GM23338 (cell line): ENCODE measurements around the gene SERINC1. TPM values are rescaled to one million over a fixed set of nuclear protein-coding genes. Genes with fewer than 3 reads are reported as not detected.
"Not testable (repeated sequence)": the region's sequence is repeated elsewhere in the genome, so short reads cannot be mapped to it uniquely, and the experiment has no call there.

ENCODE experiments used
- ATAC-seq: fragments of 200-7000 bp; cut with Tn5 transposase; 3 replicates; pipeline ENCODE4 v1.9.1; 2020
- DNase-seq: peaks from one replicate; pipeline ENCODE4 v3.0.0-alpha.2; 2015; ENCODE audit warnings: low spot score
- H2AFZ ChIP-seq: fragments of 200-600 bp; sonication (generic); 2 replicates; pipeline ENCODE4 v1.8.0; 2016; ENCODE audit warnings: antibody characterized with exemption, mild to moderate bottlenecking, moderate library complexity
- H3F3A ChIP-seq: fragments of 200-600 bp; sonication (generic); replicated peaks from 2 replicates; pipeline ENCODE4 v1.8.0; 2017; ENCODE audit warnings: antibody characterized with exemption, mixed run types, low read depth
- H3K27ac ChIP-seq: fragments of 200-600 bp; sonication (generic); 2 replicates; pipeline ENCODE4 v1.6.1; 2016; ENCODE audit warnings: low read depth
- H3K27me3 ChIP-seq: fragments of 200-600 bp; sonication (generic); 2 replicates; pipeline ENCODE4 v1.8.0; 2016; ENCODE audit warnings: mild to moderate bottlenecking, mixed run types, moderate library complexity; ENCODE audit not compliant: insufficient read depth
- H3K36me3 ChIP-seq: fragments of 200-600 bp; sonication (generic); 2 replicates; pipeline ENCODE4 v1.8.0; 2016; ENCODE audit warnings: mild to moderate bottlenecking; ENCODE audit not compliant: insufficient read depth
- H3K4me1 ChIP-seq: fragments of 200-600 bp; sonication (generic); 2 replicates; pipeline ENCODE4 v1.8.0; 2016; ENCODE audit warnings: mild to moderate bottlenecking, moderate library complexity; ENCODE audit not compliant: insufficient read depth
- H3K4me2 ChIP-seq: fragments of 200-600 bp; sonication (generic); 2 replicates; pipeline ENCODE4 v1.7.1; 2017; ENCODE audit warnings: mixed run types
- H3K4me3 ChIP-seq: fragments of 200-600 bp; sonication (generic); 2 replicates; pipeline ENCODE4 v1.6.1; 2016; ENCODE audit warnings: mixed run types
- H3K79me2 ChIP-seq: fragments of 200-600 bp; sonication (generic); replicated peaks from 2 replicates; pipeline ENCODE4 v1.8.0; 2017; ENCODE audit warnings: mild to moderate bottlenecking; ENCODE audit not compliant: insufficient read depth
- H3K9me2 ChIP-seq: fragments of 200-600 bp; sonication (generic); 2 replicates; pipeline ENCODE4 v1.8.0; 2017; ENCODE audit not compliant: insufficient read depth
- H4K20me1 ChIP-seq: fragments of 200-600 bp; sonication (generic); replicated peaks from 2 replicates; pipeline ENCODE4 v1.8.0; 2017; ENCODE audit warnings: mild to moderate bottlenecking; ENCODE audit not compliant: insufficient read depth
- H3K27ac Mint-ChIP-seq: 2 replicates; pipeline ENCODE4 v1.8.0; 2020; ENCODE audit warnings: inconsistent platforms, mild to moderate bottlenecking, moderate library complexity, mixed read lengths
- H3K27me3 Mint-ChIP-seq: 3 replicates; pipeline ENCODE4 v1.8.0; 2022; ENCODE audit warnings: low read depth, mild to moderate bottlenecking, moderate library complexity, mixed read lengths, inconsistent platforms; ENCODE audit not compliant: insufficient read depth, poor library complexity
- H3K36me3 Mint-ChIP-seq: 3 replicates; pipeline ENCODE4 v1.8.0; 2021; ENCODE audit warnings: low read depth, mild to moderate bottlenecking, inconsistent platforms, moderate library complexity, mixed read lengths
- H3K4me1 Mint-ChIP-seq: 3 replicates; pipeline ENCODE4 v1.8.0; 2020; ENCODE audit warnings: mild to moderate bottlenecking, inconsistent platforms, mixed read lengths
- H3K4me3 Mint-ChIP-seq: 3 replicates; pipeline ENCODE4 v1.8.0; 2021; ENCODE audit warnings: moderate library complexity, mild to moderate bottlenecking, inconsistent platforms, mixed read lengths
- H3K9me3 Mint-ChIP-seq: 3 replicates; pipeline ENCODE4 v1.8.0; 2020; ENCODE audit warnings: moderate library complexity, mild to moderate bottlenecking, inconsistent platforms, mixed read lengths
- CREB1 ChIP-seq: fragments of 250-450 bp; sonication (Bioruptor Pico); IDR thresholded peaks from 2 replicates; pipeline ENCODE4 v1.5.0; 2020; ENCODE audit warnings: low read depth, mild to moderate bottlenecking, moderate library complexity
- ETS1 ChIP-seq: IDR thresholded peaks from 2 replicates; pipeline ENCODE4 v1.6.1; 2016; ENCODE audit warnings: antibody characterized with exemption
- EZH2 ChIP-seq: fragments of 200-600 bp; sonication (generic); IDR thresholded peaks from one replicate; pipeline ENCODE4 v1.8.0; 2017; ENCODE audit warnings: antibody characterized with exemption, mild to moderate bottlenecking, low read depth; ENCODE audit not compliant: unreplicated experiment
- EZH2phosphoT487 ChIP-seq: fragments of 200-600 bp; sonication (generic); IDR thresholded peaks from one replicate; pipeline ENCODE4 v1.8.1; 2018; ENCODE audit warnings: antibody characterized with exemption; ENCODE audit not compliant: unreplicated experiment
- JUNB ChIP-seq: IDR thresholded peaks from one replicate; pipeline ENCODE4 v1.6.1; 2016; ENCODE audit warnings: antibody characterized with exemption; ENCODE audit not compliant: unreplicated experiment
- NANOG ChIP-seq: IDR thresholded peaks from 2 replicates; pipeline ENCODE4 v1.6.1; 2016; ENCODE audit warnings: antibody characterized with exemption, borderline replicate concordance
- POLR2AphosphoS5 ChIP-seq: IDR thresholded peaks from 2 replicates; pipeline ENCODE4 v1.6.1; 2016; ENCODE audit warnings: antibody characterized with exemption, low read depth
- STAT1 ChIP-seq: IDR thresholded peaks from one replicate; pipeline ENCODE4 v1.6.1; 2016; ENCODE audit warnings: antibody characterized with exemption; ENCODE audit not compliant: unreplicated experiment
- ZNF114 ChIP-seq: fragments of 250-450 bp; sonication (Bioruptor Pico); IDR thresholded peaks from 2 replicates; pipeline ENCODE4 v1.5.0; 2020; ENCODE audit warnings: mild to moderate bottlenecking, moderate library complexity
- polyA plus RNA-seq: library from polyadenylated mRNA; unstranded; fragments of >200 nt; fragmentation: Nextera tagmentation; extraction: Ambion mirVana; gene quantifications from 2 replicates; pipeline ENCODE4 v1.2.1, GENCODE V29; 2016
- total RNA-seq: library from RNA; depleted of rRNA; stranded (reverse); fragments of >200 nt; shearing (Covaris generic); gene quantifications from 2 replicates; pipeline ENCODE4 v1.2.3, GENCODE V29; 2014
- TF ChIP-seq, protein P1 (sequence below): fragments of 250-450 bp; sonication (Bioruptor Pico); IDR thresholded peaks from 2 replicates; pipeline ENCODE4 v1.5.0; 2020; ENCODE audit warnings: mild to moderate bottlenecking, moderate library complexity
- TF ChIP-seq, protein P2 (sequence below), 2 experiments: fragments of 200-600 bp in 1 of 2; sonication (generic) in 1 of 2; conservative IDR thresholded peaks; 2 replicates each; pipeline versions ENCODE4 v1.5.1 to v1.6.1; 2016 to 2017; ENCODE audit warnings: antibody characterized with exemption in 2 of 2, low read depth in 2 of 2, mild to moderate bottlenecking in 2 of 2, moderate library complexity in 1 of 2

Gene SERINC1
- total and polyA plus RNA-seq, 2 experiments from 2014 or later: 17.6 to 43.0 TPM

GRCh38 chr6:122458087-122458486, 13.5 kb downstream of the SERINC1 start (continued):
- TF ChIP-seq, protein P1, sequence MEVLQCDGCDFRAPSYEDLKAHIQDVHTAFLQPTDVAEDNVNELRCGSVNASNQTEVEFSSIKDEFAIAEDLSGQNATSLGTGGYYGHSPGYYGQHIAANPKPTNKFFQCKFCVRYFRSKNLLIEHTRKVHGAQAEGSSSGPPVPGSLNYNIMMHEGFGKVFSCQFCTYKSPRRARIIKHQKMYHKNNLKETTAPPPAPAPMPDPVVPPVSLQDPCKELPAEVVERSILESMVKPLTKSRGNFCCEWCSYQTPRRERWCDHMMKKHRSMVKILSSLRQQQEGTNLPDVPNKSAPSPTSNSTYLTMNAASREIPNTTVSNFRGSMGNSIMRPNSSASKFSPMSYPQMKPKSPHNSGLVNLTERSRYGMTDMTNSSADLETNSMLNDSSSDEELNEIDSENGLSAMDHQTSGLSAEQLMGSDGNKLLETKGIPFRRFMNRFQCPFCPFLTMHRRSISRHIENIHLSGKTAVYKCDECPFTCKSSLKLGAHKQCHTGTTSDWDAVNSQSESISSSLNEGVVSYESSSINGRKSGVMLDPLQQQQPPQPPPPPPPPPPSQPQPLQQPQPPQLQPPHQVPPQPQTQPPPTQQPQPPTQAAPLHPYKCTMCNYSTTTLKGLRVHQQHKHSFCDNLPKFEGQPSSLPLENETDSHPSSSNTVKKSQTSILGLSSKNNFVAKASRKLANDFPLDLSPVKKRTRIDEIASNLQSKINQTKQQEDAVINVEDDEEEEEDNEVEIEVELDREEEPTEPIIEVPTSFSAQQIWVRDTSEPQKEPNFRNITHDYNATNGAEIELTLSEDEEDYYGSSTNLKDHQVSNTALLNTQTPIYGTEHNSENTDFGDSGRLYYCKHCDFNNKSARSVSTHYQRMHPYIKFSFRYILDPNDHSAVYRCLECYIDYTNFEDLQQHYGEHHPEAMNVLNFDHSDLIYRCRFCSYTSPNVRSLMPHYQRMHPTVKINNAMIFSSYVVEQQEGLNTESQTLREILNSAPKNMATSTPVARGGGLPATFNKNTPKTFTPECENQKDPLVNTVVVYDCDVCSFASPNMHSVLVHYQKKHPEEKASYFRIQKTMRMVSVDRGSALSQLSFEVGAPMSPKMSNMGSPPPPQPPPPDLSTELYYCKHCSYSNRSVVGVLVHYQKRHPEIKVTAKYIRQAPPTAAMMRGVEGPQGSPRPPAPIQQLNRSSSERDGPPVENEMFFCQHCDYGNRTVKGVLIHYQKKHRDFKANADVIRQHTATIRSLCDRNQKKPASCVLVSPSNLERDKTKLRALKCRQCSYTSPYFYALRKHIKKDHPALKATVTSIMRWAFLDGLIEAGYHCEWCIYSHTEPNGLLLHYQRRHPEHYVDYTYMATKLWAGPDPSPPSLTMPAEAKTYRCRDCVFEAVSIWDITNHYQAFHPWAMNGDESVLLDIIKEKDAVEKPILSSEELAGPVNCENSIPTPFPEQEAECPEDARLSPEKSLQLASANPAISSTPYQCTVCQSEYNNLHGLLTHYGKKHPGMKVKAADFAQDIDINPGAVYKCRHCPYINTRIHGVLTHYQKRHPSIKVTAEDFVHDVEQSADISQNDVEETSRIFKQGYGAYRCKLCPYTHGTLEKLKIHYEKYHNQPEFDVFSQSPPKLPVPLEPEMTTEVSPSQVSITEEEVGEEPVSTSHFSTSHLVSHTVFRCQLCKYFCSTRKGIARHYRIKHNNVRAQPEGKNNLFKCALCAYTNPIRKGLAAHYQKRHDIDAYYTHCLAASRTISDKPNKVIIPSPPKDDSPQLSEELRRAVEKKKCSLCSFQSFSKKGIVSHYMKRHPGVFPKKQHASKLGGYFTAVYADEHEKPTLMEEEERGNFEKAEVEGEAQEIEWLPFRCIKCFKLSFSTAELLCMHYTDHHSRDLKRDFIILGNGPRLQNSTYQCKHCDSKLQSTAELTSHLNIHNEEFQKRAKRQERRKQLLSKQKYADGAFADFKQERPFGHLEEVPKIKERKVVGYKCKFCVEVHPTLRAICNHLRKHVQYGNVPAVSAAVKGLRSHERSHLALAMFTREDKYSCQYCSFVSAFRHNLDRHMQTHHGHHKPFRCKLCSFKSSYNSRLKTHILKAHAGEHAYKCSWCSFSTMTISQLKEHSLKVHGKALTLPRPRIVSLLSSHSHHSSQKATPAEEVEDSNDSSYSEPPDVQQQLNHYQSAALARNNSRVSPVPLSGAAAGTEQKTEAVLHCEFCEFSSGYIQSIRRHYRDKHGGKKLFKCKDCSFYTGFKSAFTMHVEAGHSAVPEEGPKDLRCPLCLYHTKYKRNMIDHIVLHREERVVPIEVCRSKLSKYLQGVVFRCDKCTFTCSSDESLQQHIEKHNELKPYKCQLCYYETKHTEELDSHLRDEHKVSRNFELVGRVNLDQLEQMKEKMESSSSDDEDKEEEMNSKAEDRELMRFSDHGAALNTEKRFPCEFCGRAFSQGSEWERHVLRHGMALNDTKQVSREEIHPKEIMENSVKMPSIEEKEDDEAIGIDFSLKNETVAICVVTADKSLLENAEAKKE (CRISPR knock-in tag): no peak
- no peak for TF ChIP-seq EZH2
- TF ChIP-seq EZH2phosphoT487: no peak
- no peak for TF ChIP-seq CREB1 (CRISPR knock-in tag)
- TF ChIP-seq, protein P2, sequence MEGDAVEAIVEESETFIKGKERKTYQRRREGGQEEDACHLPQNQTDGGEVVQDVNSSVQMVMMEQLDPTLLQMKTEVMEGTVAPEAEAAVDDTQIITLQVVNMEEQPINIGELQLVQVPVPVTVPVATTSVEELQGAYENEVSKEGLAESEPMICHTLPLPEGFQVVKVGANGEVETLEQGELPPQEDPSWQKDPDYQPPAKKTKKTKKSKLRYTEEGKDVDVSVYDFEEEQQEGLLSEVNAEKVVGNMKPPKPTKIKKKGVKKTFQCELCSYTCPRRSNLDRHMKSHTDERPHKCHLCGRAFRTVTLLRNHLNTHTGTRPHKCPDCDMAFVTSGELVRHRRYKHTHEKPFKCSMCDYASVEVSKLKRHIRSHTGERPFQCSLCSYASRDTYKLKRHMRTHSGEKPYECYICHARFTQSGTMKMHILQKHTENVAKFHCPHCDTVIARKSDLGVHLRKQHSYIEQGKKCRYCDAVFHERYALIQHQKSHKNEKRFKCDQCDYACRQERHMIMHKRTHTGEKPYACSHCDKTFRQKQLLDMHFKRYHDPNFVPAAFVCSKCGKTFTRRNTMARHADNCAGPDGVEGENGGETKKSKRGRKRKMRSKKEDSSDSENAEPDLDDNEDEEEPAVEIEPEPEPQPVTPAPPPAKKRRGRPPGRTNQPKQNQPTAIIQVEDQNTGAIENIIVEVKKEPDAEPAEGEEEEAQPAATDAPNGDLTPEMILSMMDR (conservative IDR thresholded peaks at IDR 0.05; ENCODE audit: low read depth in 2 of 2): no peak
- no peak for TF ChIP-seq NANOG
- no peak for TF ChIP-seq STAT1
- TF ChIP-seq JUNB: no peak
- no peak for TF ChIP-seq POLR2AphosphoS5
- no peak for TF ChIP-seq ETS1
- no peak for TF ChIP-seq ZNF114 (CRISPR knock-in tag)

DNA sequence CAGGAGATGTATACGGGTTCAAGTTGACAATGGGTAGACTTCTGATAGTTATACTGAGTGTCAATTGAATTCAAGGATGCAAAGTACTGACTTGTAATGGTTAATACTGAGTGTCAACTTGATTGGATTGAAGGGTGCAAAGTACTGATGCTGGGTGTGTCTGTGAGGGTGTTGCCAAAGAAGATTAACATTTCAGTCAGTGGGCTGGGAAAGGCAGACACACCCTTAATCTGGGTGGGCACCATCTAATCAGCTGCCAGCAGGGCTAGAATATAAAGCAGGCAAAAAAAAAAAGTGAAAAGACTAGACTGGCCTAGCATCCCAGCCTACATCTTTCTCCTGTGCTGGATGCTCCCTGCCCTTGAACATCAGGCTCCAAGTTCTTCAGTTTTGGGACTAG, 16.5 kb downstream of the SERINC1 start:
- H3K4me1 ChIP-seq: peaks cover 15% of the 10 kb centered on the region
- H4K20me1 ChIP-seq, H3K27me3 ChIP-seq, H3K9me3 Mint-ChIP-seq, ATAC-seq, H3K4me2 ChIP-seq, H3K4me3 ChIP-seq, DNase-seq, H3K27ac Mint-ChIP-seq, H3F3A ChIP-seq, H3K9me2 ChIP-seq, H2AFZ ChIP-seq, H3K27me3 Mint-ChIP-seq, H3K36me3 ChIP-seq, H3K4me3 Mint-ChIP-seq, H3K27ac ChIP-seq: not testable (repeated sequence)
- peaks cover 25% of the 10 kb centered on the region for H3K36me3 Mint-ChIP-seq
- peaks cover 24% of the 10 kb centered on the region; the same call in 1 of the 2 replicates for H3K79me2 ChIP-seq
- H3K4me1 Mint-ChIP-seq: peaks cover 26% of the 10 kb centered on the region
